Measurements from ENCODE around the gene TRDN. TPM values are rescaled to one million over a fixed set of nuclear protein-coding genes. Genes with fewer than 3 reads are reported as not detected.

The TRDN gene
- total RNA-seq, 1 experiment from 2014 or later, result 10.4 TPM

DNA sequence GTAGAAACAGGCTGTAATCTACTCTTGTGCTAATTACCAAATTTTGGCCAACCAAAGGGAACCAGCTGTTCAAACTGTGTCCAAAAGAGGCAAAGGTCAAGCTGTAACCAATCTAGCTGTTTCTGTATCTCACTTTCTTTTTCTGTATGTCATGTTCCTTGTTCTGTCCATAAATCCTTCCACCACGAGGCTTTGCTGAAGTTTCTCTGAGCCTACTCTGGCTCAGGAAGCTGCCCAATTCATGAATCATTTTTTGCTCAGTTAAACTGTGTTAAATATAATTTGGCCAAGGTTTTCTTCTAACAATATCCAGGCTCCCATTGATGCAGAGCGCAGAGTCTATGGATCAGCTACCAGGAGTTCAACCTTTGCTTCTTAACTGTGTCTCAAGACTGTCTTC is 272.8 kb downstream of the TRDN start:
- Histone ChIP-seq H2BK120ac (ENCODE audit: low read depth, low read length, poor library complexity, severe bottlenecking) (no peak overlapping the region), H3K4me1 (ENCODE audit: insufficient read depth, low read length) (no peaks in the 10 kb centered on the region), H2AFZ (ENCODE audit: low read length) (no peak overlapping the region), H3K9ac (ENCODE audit: extremely low read depth, insufficient read length, low read length) (no peak overlapping the region), H3K23me2 (ENCODE audit: insufficient read length, low read depth, low read length, poor library complexity, severe bottlenecking) (no peaks in the 10 kb centered on the region), H3K56ac (ENCODE audit: insufficient read length, low read depth, low read length) (no peak overlapping the region), H3K9me3 (ENCODE audit: control insufficient read depth, low read depth, low read length) (no peaks in the 10 kb centered on the region), H2BK20ac (ENCODE audit: low read depth, low read length, poor library complexity, severe bottlenecking) (no peak overlapping the region), H3K23ac (ENCODE audit: insufficient read length, low read depth, low read length) (no peak overlapping the region), H3K4ac (ENCODE audit: low read depth, low read length) (no peak overlapping the region), H3K27me3 (ENCODE audit: insufficient read depth, low read length) (no peaks in the 10 kb centered on the region), H4K8ac (replicated peaks; ENCODE audit: insufficient read length, low read depth, low read length) (no peak overlapping the region), H4K5ac (ENCODE audit: insufficient read length, low read depth, low read length) (no peak overlapping the region), H2BK5ac (ENCODE audit: insufficient read length, low read length) (no peak overlapping the region), H3K14ac (ENCODE audit: insufficient read depth, low read length) (no peak overlapping the region), H2BK12ac (ENCODE audit: insufficient read length, low read depth, low read length) (no peak overlapping the region), H2BK15ac (ENCODE audit: low read depth, low read length) (no peak overlapping the region), H2AK5ac (ENCODE audit: insufficient read length, low read length) (no peak overlapping the region), H3T11ph (ENCODE audit: low read length) (no peak overlapping the region), H3K79me1 (ENCODE audit: insufficient read depth, low read depth, low read length, poor library complexity, severe bottlenecking) (no peaks in the 10 kb centered on the region), H3K4me2 (ENCODE audit: insufficient read depth, insufficient read length, low read length) (no peak overlapping the region), H3K18ac (ENCODE audit: insufficient read length, low read depth, low read length) (no peak overlapping the region), H3K79me2 (ENCODE audit: insufficient read depth, low read length) (no peaks in the 10 kb centered on the region), H4K20me1 (ENCODE audit: control insufficient read depth, insufficient read depth, insufficient read length) (no peaks in the 10 kb centered on the region), H3K27ac (ENCODE audit: insufficient read length, low read depth, low read length) (no peak overlapping the region), H4K91ac (ENCODE audit: insufficient read length, low read depth, low read length) (no peak overlapping the region)
- no peak for DNase-seq
- TF ChIP-seq CTCF (conservative IDR thresholded peaks at IDR 0.05), result no peak
- no peak overlapping the region for H3K4me3 Mint-ChIP-seq
- H3K4me1 Mint-ChIP-seq, result no peaks in the 10 kb centered on the region
- H3K9me3 Mint-ChIP-seq, result no peaks in the 10 kb centered on the region
- no peak overlapping the region for H3K27ac Mint-ChIP-seq
- H3K36me3 Mint-ChIP-seq (ENCODE audit: insufficient read depth in 1 of 3, low read depth in 3 of 3), result no peaks in the 10 kb centered on the region
- H3K27me3 Mint-ChIP-seq (ENCODE audit: low read depth), result no peaks in the 10 kb centered on the region; the same call in 1 of the 2 replicates
- WGBS (ENCODE audit: extremely low coverage, insufficient read length, low lambda C conversion rate), result no CpG with 5 or more reads among the region's 2 CpGs
